Fibroblast of lung (primary cell): ENCODE data around the gene SNRNP35.

Source experiments
- CTCF ChIP-seq, 2 donors: IDR thresholded peaks in 1 of 2; conservative IDR thresholded peaks in 1 of 2; 1 replicate in 1 of 2; 2 replicates in 1 of 2; pipeline ENCODE4 v1.5.1; 2011 to 2012; ENCODE audit warnings: low read length in 2 of 2, control low read depth in 1 of 2, inconsistent platforms in 1 of 2, low read depth in 1 of 2, mild to moderate bottlenecking in 1 of 2
- EZH2 ChIP-seq: IDR thresholded peaks from 2 replicates; pipeline ENCODE4 v1.5.1; 2012; ENCODE audit warnings: low read length, control low read depth, mild to moderate bottlenecking; ENCODE audit errors: missing control alignments

GRCh38 chr12:123465084-123465483, 7.1 kb downstream of the SNRNP35 start:
- TF ChIP-seq EZH2 (no peak), CTCF (conservative IDR thresholded peaks at IDR 0.05 in 1 of 2, IDR thresholded peaks at IDR 0.05 in 1 of 2; ENCODE audit: low read depth in 1 of 2, low read length in 2 of 2) (no peak)
